Measurements from ENCODE around the gene HGF. TPM values are rescaled to one million over a fixed set of nuclear protein-coding genes. Genes with fewer than 3 reads are reported as not detected.

HGF gene
- polyA plus RNA-seq, 3 donors = 18.6 to 24.0 (median 18.9) TPM

GRCh38 chr7:81779706-81780105 lies 9.9 kb upstream of the HGF start:
- no peak for DNase-seq
- Histone ChIP-seq H3K9ac (ENCODE audit: insufficient read depth, low read length, poor library complexity, severe bottlenecking) (no peak overlapping the region), H3K36me3 (replicated peaks in 1 of 2; ENCODE audit: control insufficient read depth in 1 of 2, insufficient read depth in 2 of 2, low read length in 2 of 2) (no peaks in the 10 kb centered on the region), H3K27me3 (ENCODE audit: control insufficient read depth in 2 of 2, insufficient read depth in 2 of 2, low read length in 2 of 2) (no peaks in the 10 kb centered on the region), H3K4me2 (replicated peaks; ENCODE audit: extremely low read depth, low read length, poor library complexity, severe bottlenecking) (no peak overlapping the region), H4K20me1 (ENCODE audit: insufficient read depth, low read length) (no peaks in the 10 kb centered on the region), H3K79me2 (ENCODE audit: insufficient read depth, low read length) (no peaks in the 10 kb centered on the region), H3K9me3 (replicated peaks in 1 of 2; ENCODE audit: control insufficient read depth in 1 of 2, insufficient read depth in 1 of 2, low read length in 2 of 2) (no peaks in the 10 kb centered on the region), H3K4me1 (ENCODE audit: control insufficient read depth in 1 of 2, insufficient read depth in 2 of 2, low read length in 2 of 2) (peaks cover 52 to 70% of the 10 kb centered on the region in 2 donors), H3K4me3 (replicated peaks in 1 of 3; ENCODE audit: low read depth in 2 of 3, low read length in 3 of 3) (no peak overlapping the region), H3K27ac (ENCODE audit: low read depth in 1 of 2, low read length in 2 of 2) (peak overlapping the region in 1 of 2 donors; percentile 74), H2AFZ (ENCODE audit: insufficient read depth, low read depth, low read length, poor library complexity, severe bottlenecking) (peak overlapping the region; percentile 32)
- Mint-ChIP-seq H3K9me3 (no peaks in the 10 kb centered on the region), H3K4me3 (no peak overlapping the region), H3K27ac (peak overlapping the region in 1 of 7 donors; percentile 54), H3K27me3 (ENCODE audit: low read depth in 3 of 3) (no peaks in the 10 kb centered on the region), H3K4me1 (peaks cover 64% of the 10 kb centered on the region), H3K36me3 (no peaks in the 10 kb centered on the region)
- no CpG with 5 or more reads among the region's 4 CpGs for WGBS (ENCODE audit: insufficient coverage)
- intact Hi-C loops (cut with micrococcal nuclease) = loop anchor here (10.0 kb wide), 1 partner anchor 65 kb away; no protein-coding TSS in a partner anchor
- TF ChIP-seq CTCF (IDR thresholded peaks at IDR 0.05) = no peak

DNA sequence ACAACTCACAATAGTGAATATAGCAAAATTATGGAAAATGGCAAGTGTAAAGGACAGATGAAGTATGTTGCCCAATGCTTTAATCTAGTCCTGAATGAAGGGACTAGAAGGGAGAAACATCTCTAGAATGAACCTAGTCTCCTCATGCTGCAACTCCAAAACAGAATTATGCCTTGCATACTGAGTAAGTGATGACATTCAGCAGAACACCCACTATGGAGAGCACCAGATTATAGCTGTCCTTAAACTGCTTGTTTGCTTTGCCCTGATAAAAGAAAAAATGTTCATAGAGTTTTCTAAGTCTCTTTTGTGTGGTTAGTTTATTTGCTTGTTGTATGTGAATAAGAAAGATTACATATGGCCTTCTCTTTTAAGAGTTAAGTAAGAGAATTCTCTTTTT lies 7.8 kb upstream of the HGF start:
- no peak for TF ChIP-seq CTCF (IDR thresholded peaks at IDR 0.05)
- Histone ChIP-seq H2AFZ (ENCODE audit: insufficient read depth, low read depth, low read length, poor library complexity, severe bottlenecking) (no peak overlapping the region), H3K9ac (ENCODE audit: insufficient read depth, low read length, poor library complexity, severe bottlenecking) (no peak overlapping the region), H3K4me2 (replicated peaks; ENCODE audit: extremely low read depth, low read length, poor library complexity, severe bottlenecking) (no peak overlapping the region), H3K9me3 (replicated peaks in 1 of 2; ENCODE audit: control insufficient read depth in 1 of 2, insufficient read depth in 1 of 2, low read length in 2 of 2) (no peaks in the 10 kb centered on the region), H3K36me3 (replicated peaks in 1 of 2; ENCODE audit: control insufficient read depth in 1 of 2, insufficient read depth in 2 of 2, low read length in 2 of 2) (no peaks in the 10 kb centered on the region), H3K27ac (ENCODE audit: low read depth in 1 of 2, low read length in 2 of 2) (no peak overlapping the region), H3K4me1 (ENCODE audit: control insufficient read depth in 1 of 2, insufficient read depth in 2 of 2, low read length in 2 of 2) (peaks cover 63 to 76% of the 10 kb centered on the region in 2 donors), H4K20me1 (ENCODE audit: insufficient read depth, low read length) (no peaks in the 10 kb centered on the region), H3K27me3 (ENCODE audit: control insufficient read depth in 2 of 2, insufficient read depth in 2 of 2, low read length in 2 of 2) (no peaks in the 10 kb centered on the region), H3K79me2 (ENCODE audit: insufficient read depth, low read length) (no peaks in the 10 kb centered on the region), H3K4me3 (replicated peaks in 1 of 3; ENCODE audit: low read depth in 2 of 3, low read length in 3 of 3) (no peak overlapping the region)
- no peak for DNase-seq
- Mint-ChIP-seq H3K27ac (peak overlapping the region in 2 of 7 donors; percentile 11 to 15), H3K4me1 (peaks cover 68% of the 10 kb centered on the region), H3K9me3 (no peaks in the 10 kb centered on the region), H3K4me3 (no peak overlapping the region), H3K27me3 (ENCODE audit: low read depth in 3 of 3) (no peaks in the 10 kb centered on the region), H3K36me3 (no peaks in the 10 kb centered on the region)
- intact Hi-C loops (cut with micrococcal nuclease) = loop anchor here (10.0 kb wide), 1 partner anchor 67 kb away; no protein-coding TSS in a partner anchor
